Smooth muscle cell (in vitro differentiated cells): ENCODE data around the gene TBC1D8. TPM values are rescaled to one million over a fixed set of nuclear protein-coding genes. Genes with fewer than 3 reads are reported as not detected.

Source experiments
- DNase-seq: peaks from one replicate; lab custom pipeline; 2025; ENCODE audit not compliant: unreplicated experiment; lab: John Stamatoyannopoulos, UW
- H2AFZ ChIP-seq: fragments of 200-600 bp; sonication (generic); 2 replicates; pipeline ENCODE4 v1.6.0; 2016; ENCODE audit warnings: antibody characterized with exemption, low read depth, mild to moderate bottlenecking
- H3F3A ChIP-seq: fragments of 200-600 bp; sonication (generic); 2 replicates; pipeline ENCODE4 v1.6.0; 2017; ENCODE audit warnings: antibody characterized with exemption, low read depth
- H3K27ac ChIP-seq: fragments of 200-600 bp; sonication (generic); 2 replicates; pipeline ENCODE4 v1.5.1; 2016; ENCODE audit warnings: low read depth, mild to moderate bottlenecking
- H3K27me3 ChIP-seq: fragments of 200-600 bp; sonication (generic); 2 replicates; pipeline ENCODE4 v1.6.1; 2016; ENCODE audit warnings: low read depth, mild to moderate bottlenecking
- H3K36me3 ChIP-seq: fragments of 200-600 bp; sonication (generic); 2 replicates; pipeline ENCODE4 v1.5.1; 2016; ENCODE audit warnings: low read depth
- H3K4me1 ChIP-seq: fragments of 200-600 bp; sonication (generic); 2 replicates; pipeline ENCODE4 v1.5.1; 2016; ENCODE audit warnings: low read depth
- H3K4me2 ChIP-seq: fragments of 200-600 bp; sonication (generic); 2 replicates; pipeline ENCODE4 v1.6.0; 2016; ENCODE audit warnings: mild to moderate bottlenecking
- H3K4me3 ChIP-seq: fragments of 200-600 bp; sonication (generic); 2 replicates; pipeline ENCODE4 v1.5.1; 2016; ENCODE audit warnings: mild to moderate bottlenecking
- H3K79me2 ChIP-seq: fragments of 200-600 bp; sonication (generic); 2 replicates; pipeline ENCODE4 v1.6.0; 2016; ENCODE audit warnings: low read depth, mild to moderate bottlenecking
- H3K9ac ChIP-seq: fragments of 200-600 bp; sonication (generic); 2 replicates; pipeline ENCODE4 v1.6.0; 2016; ENCODE audit warnings: low read depth
- H3K9me3 ChIP-seq: fragments of 200-600 bp; sonication (generic); replicated peaks from 2 replicates; pipeline ENCODE4 v1.5.1; 2016; ENCODE audit warnings: low read depth
- H4K20me1 ChIP-seq: fragments of 200-600 bp; sonication (generic); 2 replicates; pipeline ENCODE4 v1.6.0; 2016; ENCODE audit warnings: low read depth
- WGBS: methylation state at CpG from one replicate; pipeline ENCODE4 v1.1.7; 2016; ENCODE audit warnings: low lambda C conversion rate; 5-methylcytosine and 5-hydroxymethylcytosine counted together
- polyA plus RNA-seq: library from polyadenylated mRNA; unstranded; fragments of >200 nt; fragmentation: Nextera tagmentation; extraction: Ambion mirVana; gene quantifications from 2 replicates; pipeline ENCODE4 v1.2.1, GENCODE V29; 2016
- total RNA-seq: library from RNA; depleted of rRNA; stranded (reverse); fragments of >200 nt; gene quantifications from 2 replicates; pipeline ENCODE4 v1.2.3, GENCODE V29; 2014
- TF ChIP-seq, protein P1 (sequence below): fragments of 200-600 bp; sonication (generic); IDR thresholded peaks from 2 replicates; pipeline ENCODE4 v1.5.1; 2017; ENCODE audit warnings: borderline replicate concordance, mild to moderate bottlenecking, antibody characterized with exemption; ENCODE audit not compliant: insufficient read depth, poor library complexity, severe bottlenecking

The TBC1D8 gene
- total and polyA plus RNA-seq, 2 experiments from 2014 or later, result 0.89 to 15.1 TPM

DNA sequence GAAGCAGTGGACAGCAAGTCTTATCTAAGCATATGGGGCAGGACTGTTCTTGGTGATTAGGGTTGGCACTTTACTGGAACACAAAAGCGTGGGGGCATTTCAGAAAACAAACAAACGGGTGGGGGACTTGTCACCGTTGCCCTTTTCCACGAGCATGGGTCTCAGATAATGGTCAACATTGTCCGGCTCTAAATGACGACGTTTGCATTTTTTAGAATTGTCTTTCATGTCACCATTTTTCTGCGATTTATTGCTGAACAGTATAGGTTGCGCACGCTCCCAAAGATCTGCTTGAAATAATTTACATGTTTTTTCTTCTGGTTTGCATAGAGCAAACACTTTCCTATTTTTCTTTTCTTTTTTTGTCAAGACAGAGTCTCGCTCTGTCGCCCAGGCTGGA lies 46.6 kb upstream of the TBC1D8 start:
- TF ChIP-seq, protein P1, sequence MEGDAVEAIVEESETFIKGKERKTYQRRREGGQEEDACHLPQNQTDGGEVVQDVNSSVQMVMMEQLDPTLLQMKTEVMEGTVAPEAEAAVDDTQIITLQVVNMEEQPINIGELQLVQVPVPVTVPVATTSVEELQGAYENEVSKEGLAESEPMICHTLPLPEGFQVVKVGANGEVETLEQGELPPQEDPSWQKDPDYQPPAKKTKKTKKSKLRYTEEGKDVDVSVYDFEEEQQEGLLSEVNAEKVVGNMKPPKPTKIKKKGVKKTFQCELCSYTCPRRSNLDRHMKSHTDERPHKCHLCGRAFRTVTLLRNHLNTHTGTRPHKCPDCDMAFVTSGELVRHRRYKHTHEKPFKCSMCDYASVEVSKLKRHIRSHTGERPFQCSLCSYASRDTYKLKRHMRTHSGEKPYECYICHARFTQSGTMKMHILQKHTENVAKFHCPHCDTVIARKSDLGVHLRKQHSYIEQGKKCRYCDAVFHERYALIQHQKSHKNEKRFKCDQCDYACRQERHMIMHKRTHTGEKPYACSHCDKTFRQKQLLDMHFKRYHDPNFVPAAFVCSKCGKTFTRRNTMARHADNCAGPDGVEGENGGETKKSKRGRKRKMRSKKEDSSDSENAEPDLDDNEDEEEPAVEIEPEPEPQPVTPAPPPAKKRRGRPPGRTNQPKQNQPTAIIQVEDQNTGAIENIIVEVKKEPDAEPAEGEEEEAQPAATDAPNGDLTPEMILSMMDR, result no peak
- H3F3A ChIP-seq, result no peaks in the 10 kb centered on the region
- no peak overlapping the region for H3K4me2 ChIP-seq
- no peaks in the 10 kb centered on the region for H3K27me3 ChIP-seq
- no peak overlapping the region for H2AFZ ChIP-seq
- no peak overlapping the region for H3K4me3 ChIP-seq
- H3K4me1 ChIP-seq, result no peaks in the 10 kb centered on the region
- no peaks in the 10 kb centered on the region for H3K36me3 ChIP-seq
- no peak overlapping the region for H3K9ac ChIP-seq
- 96% methylated on average over 12 of the region's 12 CpGs for WGBS
- H3K9me3 ChIP-seq, result no peaks in the 10 kb centered on the region
- H4K20me1 ChIP-seq, result no peaks in the 10 kb centered on the region
- H3K27ac ChIP-seq, result no peak overlapping the region
- DNase-seq, result no peak
- no peaks in the 10 kb centered on the region for H3K79me2 ChIP-seq

DNA sequence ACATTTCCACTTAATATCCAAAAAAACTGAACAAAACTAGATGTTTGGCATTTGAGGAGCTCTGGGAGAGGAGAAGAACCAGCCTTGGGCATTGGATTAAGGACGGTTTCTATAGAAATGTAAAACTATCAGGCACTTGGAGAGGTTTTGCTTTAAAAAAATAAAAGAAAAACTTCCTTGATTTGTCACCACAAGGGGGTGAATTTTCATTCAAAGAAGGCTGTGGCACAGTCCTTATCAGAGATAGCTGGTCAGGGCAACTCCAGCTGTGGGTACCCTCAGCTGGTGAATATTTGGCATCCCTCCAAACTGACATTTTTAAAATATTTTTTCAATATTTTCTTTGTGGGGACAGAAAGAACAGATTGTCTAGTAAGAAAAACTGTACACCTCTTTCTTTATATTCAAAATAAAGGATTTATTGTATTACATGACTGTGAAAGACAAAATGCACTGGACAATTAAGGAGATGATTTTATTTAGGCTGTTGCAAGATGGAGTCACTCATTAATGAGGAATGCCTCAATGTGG lies 46.1 kb upstream of the TBC1D8 start:
- H2AFZ ChIP-seq, result no peak overlapping the region
- H3K27me3 ChIP-seq, result no peaks in the 10 kb centered on the region
- 79% methylated on average over 1 of the region's 1 CpG for WGBS
- no peaks in the 10 kb centered on the region for H3K79me2 ChIP-seq
- DNase-seq, result no peak
- H3K36me3 ChIP-seq, result no peaks in the 10 kb centered on the region
- no peaks in the 10 kb centered on the region for H3K9me3 ChIP-seq
- H3F3A ChIP-seq, result no peaks in the 10 kb centered on the region
- TF ChIP-seq, protein P1, result no peak
- H3K4me2 ChIP-seq, result no peak overlapping the region
- H3K27ac ChIP-seq, result no peak overlapping the region
- no peak overlapping the region for H3K4me3 ChIP-seq
- no peaks in the 10 kb centered on the region for H4K20me1 ChIP-seq
- H3K9ac ChIP-seq, result no peak overlapping the region
- H3K4me1 ChIP-seq, result no peaks in the 10 kb centered on the region

DNA sequence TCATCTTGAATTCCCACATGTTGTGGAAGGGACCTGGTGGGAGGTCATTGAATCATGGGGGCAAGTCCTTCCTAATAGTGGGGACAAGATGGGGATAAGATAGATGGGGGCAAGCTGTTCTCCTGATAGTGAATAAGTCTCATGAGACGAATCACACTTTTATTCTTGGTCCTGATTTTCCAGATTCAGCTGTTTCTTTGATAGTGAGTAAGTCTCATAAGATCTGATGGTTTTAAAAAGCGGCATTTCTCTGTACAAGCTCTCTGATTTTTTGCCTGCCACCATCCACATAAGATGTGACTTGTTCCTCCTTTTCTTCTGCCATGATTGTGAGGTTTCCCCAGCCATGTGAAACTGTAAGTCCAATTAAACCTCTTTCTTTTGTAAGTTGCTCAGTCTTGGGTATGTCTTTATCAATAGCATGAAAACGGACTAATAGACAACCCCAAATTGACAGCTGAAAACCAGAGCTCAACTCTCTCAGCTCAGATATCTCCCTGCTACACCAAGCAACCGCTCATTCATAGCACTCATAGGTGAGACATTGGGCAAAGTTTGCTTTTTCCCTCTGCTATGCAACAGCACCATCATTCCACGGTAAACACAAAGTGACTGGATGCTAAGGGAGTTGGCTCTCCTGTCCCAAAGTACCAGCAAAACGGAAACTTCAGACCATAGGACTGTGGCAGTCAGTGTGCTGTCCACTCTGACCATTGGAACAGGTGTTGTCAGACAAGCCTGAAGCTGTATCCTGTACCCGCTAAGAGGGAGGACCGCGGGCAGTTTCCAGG lies 44.9 kb upstream of the TBC1D8 start:
- TF ChIP-seq, protein P1, result no peak
- Histone ChIP-seq H3K9ac (no peak overlapping the region), H2AFZ (no peak overlapping the region), H3K36me3 (no peaks in the 10 kb centered on the region), H3K27ac (no peak overlapping the region), H3K4me2 (no peak overlapping the region), H4K20me1 (no peaks in the 10 kb centered on the region), H3K79me2 (no peaks in the 10 kb centered on the region), H3K27me3 (no peaks in the 10 kb centered on the region), H3F3A (no peaks in the 10 kb centered on the region), H3K4me3 (no peak overlapping the region), H3K4me1 (no peaks in the 10 kb centered on the region), H3K9me3 (no peaks in the 10 kb centered on the region)
- DNase-seq, result no peak
- WGBS, result 90% methylated on average over 9 of the region's 9 CpGs
